GM12878 (cell line): ENCODE data around the gene CDH1. TPM values are rescaled to one million over a fixed set of nuclear protein-coding genes. Genes with fewer than 3 reads are reported as not detected.

Source experiments
- ATAC-seq: fragments of 200-7000 bp; cut with Tn5 transposase; 3 replicates; pipeline ENCODE4 v1.9.1; 2020; ENCODE audit warnings: mild to moderate bottlenecking, moderate library complexity
- BruUV-seq: library from RNA; stranded (reverse); fragments of 400-500 nt; replicated peaks from 2 replicates; lab custom pipeline; 2021; lab: Mats Ljungman, UMichigan
- CTCF ChIA-PET: fragments of 300-600 bp; sonication (Branson Sonifier 250); formaldehyde crosslinking; extraction: SDS; loops from one replicate; lab custom pipeline; 2021; ENCODE audit warnings: inconsistent platforms; lab: Yijun Ruan, JAX
- POLR2A ChIA-PET: fragments of 350-600 bp; formaldehyde crosslinking; extraction: SDS; loops from one replicate; lab custom pipeline; 2021; ENCODE audit warnings: inconsistent platforms; lab: Charles Lee
- RAD21 ChIA-PET: fragments of 300-600 bp; sonication (Branson Sonifier 250); formaldehyde crosslinking; loops from one replicate; lab custom pipeline; 2023; ENCODE audit warnings: antibody characterized with exemption; ENCODE audit not compliant: unreplicated experiment; lab: Charles Lee
- SMC1A ChIA-PET: fragments of 300-600 bp; sonication (Branson Sonifier 250); formaldehyde crosslinking; loops from one replicate; lab custom pipeline; 2023; ENCODE audit not compliant: unreplicated experiment, uncharacterized antibody; lab: Charles Lee
- DNase-seq: peaks from one replicate; pipeline ENCODE4 v3.0.0-alpha.2; 2011; ENCODE audit warnings: low read depth, low spot score
- FAIRE-seq: peaks from 3 replicates; lab custom pipeline; 2011; peaks lifted over from hg19 to GRCh38; lab: Jason Lieb, UNC
- H2AFZ ChIP-seq: 2 replicates; pipeline ENCODE4 v1.6.0; 2011; ENCODE audit warnings: low read depth, low read length, control low read depth; ENCODE audit not compliant: control insufficient read depth
- H3K27ac ChIP-seq: 2 replicates; pipeline ENCODE4 v1.5.1; 2011; ENCODE audit warnings: control low read depth; ENCODE audit not compliant: control insufficient read depth, insufficient read depth
- H3K27me3 ChIP-seq, 2 experiments: replicated peaks in 1 of 2; 2 replicates each; pipeline versions ENCODE4 v1.6.0 to v1.6.1; 2011; ENCODE audit warnings: low read length in 1 of 2; ENCODE audit not compliant: control insufficient read depth in 2 of 2, insufficient read depth in 2 of 2
- H3K36me3 ChIP-seq, 2 experiments: 2 replicates each; pipeline ENCODE4 v1.5.1; 2011; ENCODE audit warnings: low read length in 1 of 2; ENCODE audit not compliant: control insufficient read depth in 2 of 2, insufficient read depth in 2 of 2
- H3K4me1 ChIP-seq: 2 replicates; pipeline ENCODE4 v1.6.1; 2011; ENCODE audit warnings: mild to moderate bottlenecking, low read length, moderate library complexity, mixed read lengths; ENCODE audit not compliant: control insufficient read depth, insufficient read depth
- H3K4me2 ChIP-seq: 2 replicates; pipeline ENCODE4 v1.6.0; 2011; ENCODE audit warnings: control low read depth; ENCODE audit not compliant: control insufficient read depth, insufficient read depth
- H3K4me3 ChIP-seq: fragments of 200-600 bp; sonication (generic); 2 replicates; pipeline ENCODE4 v1.5.1; 2016
- H3K79me2 ChIP-seq: 2 replicates; pipeline ENCODE4 v1.6.0; 2011; ENCODE audit warnings: low read length; ENCODE audit not compliant: control insufficient read depth, insufficient read depth
- H3K9ac ChIP-seq: 2 replicates; pipeline ENCODE4 v1.8.0; 2011; ENCODE audit warnings: low read length, control low read depth, mixed read lengths; ENCODE audit not compliant: control insufficient read depth, insufficient read depth
- H3K9me3 ChIP-seq: replicated peaks from 3 replicates; pipeline ENCODE4 v1.5.1; 2011; ENCODE audit warnings: mild to moderate bottlenecking, low read length; ENCODE audit not compliant: control insufficient read depth, insufficient read depth
- H4K20me1 ChIP-seq: 2 replicates; pipeline ENCODE4 v1.6.0; 2011; ENCODE audit not compliant: control insufficient read depth, insufficient read depth
- BCL3 ChIP-seq: IDR thresholded peaks from 2 replicates; pipeline ENCODE4 v1.6.1; 2011; ENCODE audit warnings: borderline replicate concordance, low read depth, mild to moderate bottlenecking, moderate library complexity, low read length; ENCODE audit not compliant: insufficient read depth, poor library complexity, severe bottlenecking
- BHLHE40 ChIP-seq, 2 experiments: fragments of 450-650 bp in 1 of 2; IDR thresholded peaks; 2 replicates each; pipeline ENCODE4 v1.6.1; 2011 to 2017; ENCODE audit warnings: low read depth in 2 of 2, borderline replicate concordance in 1 of 2, improper control_type of control experiment in 1 of 2, low read length in 1 of 2, mild to moderate bottlenecking in 1 of 2
- CHD1 ChIP-seq: IDR thresholded peaks from 2 replicates; pipeline ENCODE4 v1.6.1; 2012; ENCODE audit warnings: low read depth, low read length, improper control_type of control experiment
- E4F1 ChIP-seq: fragments of 450-650 bp; IDR thresholded peaks from 2 replicates; pipeline ENCODE4 v1.6.1; 2018; ENCODE audit warnings: borderline replicate concordance, mild to moderate bottlenecking; ENCODE audit not compliant: partially characterized antibody
- FOXM1 ChIP-seq: IDR thresholded peaks from 2 replicates; pipeline ENCODE4 v1.6.1; 2012; ENCODE audit warnings: low read depth, mild to moderate bottlenecking, inconsistent platforms, low read length, moderate library complexity
- PKNOX1 ChIP-seq: fragments of 450-650 bp; IDR thresholded peaks from 2 replicates; pipeline ENCODE4 v1.6.1; 2016; ENCODE audit warnings: mild to moderate bottlenecking
- TAF1 ChIP-seq: IDR thresholded peaks from 2 replicates; pipeline ENCODE4 v1.6.1; 2011; ENCODE audit warnings: mild to moderate bottlenecking, low read depth, low read length, borderline replicate concordance
- YBX1 ChIP-seq: fragments of 450-650 bp; IDR thresholded peaks from 2 replicates; pipeline ENCODE4 v1.6.1; 2016; ENCODE audit warnings: antibody characterized with exemption
- ZNF207 ChIP-seq: fragments of 450-650 bp; IDR thresholded peaks from 2 replicates; pipeline ENCODE4 v1.6.1; 2014; ENCODE audit warnings: antibody characterized with exemption, mild to moderate bottlenecking, borderline replicate concordance
- WGBS: methylation state at CpG from one replicate; pipeline ENCODE4 v1.1.6; 2016; ENCODE audit warnings: low lambda C conversion rate; ENCODE audit not compliant: insufficient replicate concordance, insufficient coverage; ENCODE audit errors: missing lambda C conversion rate; 5-methylcytosine and 5-hydroxymethylcytosine counted together
- in situ Hi-C: fragments of 300-500 bp; cut with MboI; formaldehyde crosslinking; loops from 9 replicates; pipeline ENCODE4 v1.14.3; 2018; ENCODE audit warnings: mixed read lengths
- intact Hi-C: fragments of 100-400 bp; cut with micrococcal nuclease; formaldehyde crosslinking; loops from one replicate; pipeline ENCODE4 v1.14.2; 2022; ENCODE audit not compliant: unreplicated experiment
- polyA plus RNA-seq, 11 experiments: library from polyadenylated mRNA; depleted of rRNA in 4 of 11; unstranded in 6 of 11; stranded (reverse) in 5 of 11; fragments of >200 nt; fragmentation: Nextera tagmentation in 4 of 11; fragmentation: Illumina TruSeq in 1 of 11; extraction: Ambion mirVana in 4 of 11; extraction: Trizol in 1 of 11; gene quantifications; 1 replicate in 1 of 11; 2 replicates in 10 of 11; pipeline versions ENCODE4 v1.2.1 to v1.2.3, GENCODE V29; 2011 to 2016; ENCODE audit warnings: inconsistent platforms in 2 of 11, missing spikeins in 2 of 11, low read depth in 1 of 11
- total RNA-seq, 4 experiments: library from RNA; depleted of rRNA in 3 of 4; stranded (reverse); fragments of >200 nt in 3 of 4; fragmentation: Illumina TruSeq in 1 of 4; extraction: Trizol in 1 of 4; gene quantifications; 2 replicates each; pipeline versions ENCODE4 v1.2.1 to v1.2.3, GENCODE V29; 2013 to 2021

CDH1 gene
- total and polyA plus RNA-seq, 10 of the 15 experiments (the other 5 are each of a cell fraction or from before 2014, with no cell fraction given), result 2.2 to 30.6 (median 17.7) TPM

GRCh38 chr16:68718590-68718989, 18.5 kb upstream of the CDH1 start:
- no peak overlapping the region for H3K4me3 ChIP-seq
- no peak overlapping the region for H3K9ac ChIP-seq
- H3K27ac ChIP-seq, result no peak overlapping the region
- peaks cover 16% of the 10 kb centered on the region for H3K4me1 ChIP-seq
- WGBS, result 95% methylated on average over 9 of the region's 9 CpGs
- SMC1A ChIA-PET, result interaction anchor here (0.7 to 3.2 kb wide), 7 partner anchors 17 to 82 kb away, joined by 3 to 16 read pairs (median 4); no protein-coding TSS in a partner anchor
- no peaks in the 10 kb centered on the region; the same call in 2 of the 3 replicates for H3K9me3 ChIP-seq
- ATAC-seq (no peak), FAIRE-seq (no peak), DNase-seq (no peak)
- H3K27me3 ChIP-seq, result no peaks in the 10 kb centered on the region
- POLR2A ChIA-PET, result interaction anchor here (0.7 to 3.5 kb wide), 2 partner anchors 39 to 461 kb away, joined by 4 to 18 read pairs; no protein-coding TSS in a partner anchor
- H3K36me3 ChIP-seq, result no peaks in the 10 kb centered on the region
- no TSS peak for BruUV-seq
- TF ChIP-seq BCL3 (no peak), TAF1 (no peak)
- no peak overlapping the region for H3K4me2 ChIP-seq
- CTCF ChIA-PET, result interaction anchor here (0.7 to 1.4 kb wide), 3 partner anchors 10 to 82 kb away, joined by 3 to 6 read pairs (median 5); no protein-coding TSS in a partner anchor
- in situ Hi-C loops, result no loop called here
- H4K20me1 ChIP-seq, result no peaks in the 10 kb centered on the region
- RAD21 ChIA-PET, result interaction anchor here (1.6 to 4.8 kb wide), 2 partner anchors 38 to 82 kb away, joined by 4 to 39 read pairs; no protein-coding TSS in a partner anchor
- H3K79me2 ChIP-seq, result no peaks in the 10 kb centered on the region
- intact Hi-C loops, result no loop called here
- no peak overlapping the region for H2AFZ ChIP-seq

GRCh38 chr16:68719993-68720489, 17.1 kb upstream of the CDH1 start:
- DNase-seq (peak; percentile 89), FAIRE-seq (peak; percentile 70), ATAC-seq (peak; percentile 95)
- Histone ChIP-seq H3K9me3 (no peaks in the 10 kb centered on the region; the same call in 2 of the 3 replicates), H4K20me1 (no peaks in the 10 kb centered on the region), H3K4me3 (no peak overlapping the region), H3K27ac (peak overlapping the region; percentile 56), H3K79me2 (no peaks in the 10 kb centered on the region), H3K9ac (no peak overlapping the region), H3K36me3 (no peaks in the 10 kb centered on the region), H3K27me3 (no peaks in the 10 kb centered on the region), H2AFZ (peak overlapping the region; percentile 37; the same call in 1 of the 2 replicates), H3K4me1 (peaks cover 16% of the 10 kb centered on the region), H3K4me2 (peak overlapping the region; percentile 22; the same call in 1 of the 2 replicates)
- ChIA-PET POLR2A (interaction anchor here (0.6 to 3.5 kb wide), 4 partner anchors 16 to 608 kb away, joined by 3 to 18 read pairs (median 3); no protein-coding TSS in a partner anchor), RAD21 (interaction anchor here (0.8 to 4.8 kb wide), 11 partner anchors 20 to 71 kb away, joined by 3 to 39 read pairs (median 3); no protein-coding TSS in a partner anchor), SMC1A (interaction anchor here (0.7 to 3.6 kb wide), 11 partner anchors 12 to 80 kb away, joined by 3 to 29 read pairs (median 3); no protein-coding TSS in a partner anchor), CTCF (interaction anchor here (0.7 to 2.2 kb wide), 6 partner anchors 16 to 189 kb away, joined by 3 to 10 read pairs (median 3); no protein-coding TSS in a partner anchor)
- BruUV-seq, result no TSS peak
- in situ Hi-C loops, result no loop called here
- WGBS, result 3% methylated on average over 2 of the region's 2 CpGs
- intact Hi-C loops, result loop anchor here (1.0 kb wide), 3 partner anchors 37 to 62 kb away; no protein-coding TSS in a partner anchor
- peak in 1 of 2 experiments; percentile 10; a peak in 1 of 4 replicates for TF ChIP-seq BHLHE40 (IDR thresholded peaks at IDR 0.05; ENCODE audit: borderline replicate concordance in 1 of 2, low read depth in 2 of 2, low read length in 1 of 2)
- no peak for TF ChIP-seq CHD1
- no peak for TF ChIP-seq YBX1
- 0 out of 2 replicates have a peak, but pooled peaks have one; percentile 40 for TF ChIP-seq ZNF207
- TF ChIP-seq PKNOX1, result peak; percentile 72
- TF ChIP-seq FOXM1, result peak; percentile 80; the same call in 1 of the 2 replicates
- TF ChIP-seq E4F1, result no peak
